Vagina (tissue), 2 donors: ENCODE data around the gene R3HDM4.

Source experiments
- CTCF ChIP-seq, 3 experiments: fragments of 450-650 bp in 2 of 3; fragments of 200-600 bp in 1 of 3; sonication (generic) in 1 of 3; IDR thresholded peaks; one replicate each; pipeline ENCODE4 v1.5.1; 2017 to 2019; ENCODE audit warnings: antibody characterized with exemption in 3 of 3, mild to moderate bottlenecking in 2 of 3, moderate library complexity in 2 of 3
- POLR2A ChIP-seq, 2 donors: fragments of 450-650 bp; IDR thresholded peaks; one replicate each; pipeline ENCODE4 v1.6.1; 2017; ENCODE audit warnings: antibody characterized with exemption in 2 of 2, mild to moderate bottlenecking in 2 of 2, moderate library complexity in 2 of 2

GRCh38 chr19:911197-912033, 1.6 kb downstream of the R3HDM4 start:
- TF ChIP-seq CTCF (IDR thresholded peaks at IDR 0.05) (no peak), POLR2A (IDR thresholded peaks at IDR 0.05) (no peak)
